GM12878 (cell line): ENCODE measurements around the gene KIF23. TPM values are rescaled to one million over a fixed set of nuclear protein-coding genes. Genes with fewer than 3 reads are reported as not detected.

Experiments
- MEF2B ChIP-seq: fragments of 450-650 bp; IDR thresholded peaks from 2 replicates; pipeline ENCODE4 v1.6.1; 2018; ENCODE audit warnings: mild to moderate bottlenecking, moderate library complexity; ENCODE audit not compliant: partially characterized antibody, poor library complexity, severe bottlenecking
- SRF ChIP-seq, 2 experiments: IDR thresholded peaks; 2 replicates each; pipeline ENCODE4 v1.6.1; 2011; ENCODE audit warnings: low read depth in 2 of 2, low read length in 2 of 2, mild to moderate bottlenecking in 1 of 2, moderate library complexity in 1 of 2
- polyA plus RNA-seq, 11 experiments: library from polyadenylated mRNA; depleted of rRNA in 4 of 11; unstranded in 6 of 11; stranded (reverse) in 5 of 11; fragments of >200 nt; fragmentation: Nextera tagmentation in 4 of 11; fragmentation: Illumina TruSeq in 1 of 11; extraction: Ambion mirVana in 4 of 11; extraction: Trizol in 1 of 11; gene quantifications; 1 replicate in 1 of 11; 2 replicates in 10 of 11; pipeline versions ENCODE4 v1.2.1 to v1.2.3, GENCODE V29; 2011 to 2016; ENCODE audit warnings: inconsistent platforms in 2 of 11, missing spikeins in 2 of 11, low read depth in 1 of 11
- small RNA-seq: library from RNA; depleted of rRNA; stranded (forward); fragments of <200 nt; gene quantifications from one replicate; pipeline ENCODE3, GENCODE V24; 2014
- total RNA-seq, 4 experiments: library from RNA; depleted of rRNA in 3 of 4; stranded (reverse); fragments of >200 nt in 3 of 4; fragmentation: Illumina TruSeq in 1 of 4; extraction: Trizol in 1 of 4; gene quantifications; 2 replicates each; pipeline versions ENCODE4 v1.2.1 to v1.2.3, GENCODE V29; 2013 to 2021

The KIF23 gene
- total and polyA plus RNA-seq, 10 of the 15 experiments (the other 5 are each of a cell fraction or from before 2014, with no cell fraction given) = 28.0 to 62.5 (median 46.6) TPM

DNA sequence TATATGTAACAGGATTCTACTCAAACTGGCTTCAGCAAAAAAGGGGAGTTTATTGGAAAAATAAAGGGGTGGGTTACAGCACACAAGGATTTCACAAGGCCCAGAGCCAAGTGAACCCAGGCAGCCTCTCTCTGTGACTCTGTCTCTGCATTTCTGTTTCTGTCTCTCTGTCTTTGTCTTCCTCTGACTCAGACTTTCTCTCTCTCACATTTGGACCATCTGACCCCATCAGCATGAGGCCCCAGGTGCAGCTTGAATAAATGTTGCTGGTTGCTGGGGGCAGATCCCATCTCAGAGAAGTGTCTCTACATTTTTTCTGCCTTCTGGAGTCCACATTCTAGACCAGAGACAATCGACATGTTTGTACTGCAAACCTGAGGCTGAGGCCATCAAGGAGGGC, 83.5 kb downstream of the KIF23 start (continued):
- TF ChIP-seq MEF2B (no peak), SRF (IDR thresholded peaks at IDR 0.05; ENCODE audit: low read depth in 2 of 2, low read length in 2 of 2) (no peak)

Small RNAs within 50 kb of the gene (small RNA-seq; reads per million reads assigned to genes)
- not detected for gene RF00012

Other genes starting within 250 kb of the KIF23 start
- gene PAQR5, start 115.4 kb upstream of the KIF23 start, total RNA-seq (2014; rRNA removed) = not detected in 2 replicates
- not detected in 2 replicates for gene PAQR5, start 115.4 kb upstream of the KIF23 start, total RNA-seq (2014; rRNA removed; fragmentation: Illumina TruSeq; extraction: Trizol)
- not detected in 2 replicates for gene PAQR5, start 115.4 kb upstream of the KIF23 start, total RNA-seq (2021)
- gene PAQR5, start 115.4 kb upstream of the KIF23 start, polyA plus RNA-seq (2011; rRNA removed) = 0.03 TPM in 1 of 2 replicates, not detected in the other
- not detected in 2 replicates for gene PAQR5, start 115.4 kb upstream of the KIF23 start, polyA plus RNA-seq (2014; fragmentation: Illumina TruSeq; extraction: Trizol)
- under 1 TPM in 1 of 2 experiments, not detected in 1; 0.02 TPM for gene PAQR5, start 115.4 kb upstream of the KIF23 start, polyA plus RNA-seq (2014; fragmentation: Nextera tagmentation; extraction: Ambion mirVana)
- gene PAQR5, start 115.4 kb upstream of the KIF23 start, polyA plus RNA-seq (2014; rRNA removed) = not detected in 2 replicates
- not detected for gene PAQR5, start 115.4 kb upstream of the KIF23 start, polyA plus RNA-seq (2016; fragmentation: Nextera tagmentation; extraction: Ambion mirVana)
- gene RPLP1, start 38.5 kb downstream of the KIF23 start, total RNA-seq (2014; rRNA removed) = 625 and 839 TPM in 2 replicates
- gene RPLP1, start 38.5 kb downstream of the KIF23 start, total RNA-seq (2014; rRNA removed; fragmentation: Illumina TruSeq; extraction: Trizol) = 179 and 217 TPM in 2 replicates
- 3,098 and 3,322 TPM in 2 replicates for gene RPLP1, start 38.5 kb downstream of the KIF23 start, total RNA-seq (2021)
- 273 and 714 TPM in 2 replicates for gene RPLP1, start 38.5 kb downstream of the KIF23 start, polyA plus RNA-seq (2011; rRNA removed)
- 76.7 and 613 TPM in 2 replicates for gene RPLP1, start 38.5 kb downstream of the KIF23 start, polyA plus RNA-seq (2014; fragmentation: Illumina TruSeq; extraction: Trizol)
- 1,000 to 10,000 TPM; 3,000 to 3,095 TPM for gene RPLP1, start 38.5 kb downstream of the KIF23 start, polyA plus RNA-seq (2014; fragmentation: Nextera tagmentation; extraction: Ambion mirVana)
- gene RPLP1, start 38.5 kb downstream of the KIF23 start, polyA plus RNA-seq (2014; rRNA removed) = 1,499 and 1,975 TPM in 2 replicates
- 1,000 to 10,000 TPM; 1,830 to 1,844 TPM for gene RPLP1, start 38.5 kb downstream of the KIF23 start, polyA plus RNA-seq (2016; fragmentation: Nextera tagmentation; extraction: Ambion mirVana)